GM10847 (cell line): ENCODE data around the gene B4GALNT4.

Source experiments
- POLR2A ChIP-seq: IDR thresholded peaks from 2 replicates; pipeline ENCODE4 v1.6.1; 2011; ENCODE audit not compliant: insufficient read length; ENCODE audit errors: extremely low read depth

B4GALNT4 gene

GRCh38 chr11:418343-419247 is 49.3 kb downstream of the B4GALNT4 start:
- TF ChIP-seq POLR2A: no peak

GRCh38 chr11:419248-420005 is 50.1 kb downstream of the B4GALNT4 start:
- no peak for TF ChIP-seq POLR2A

DNA sequence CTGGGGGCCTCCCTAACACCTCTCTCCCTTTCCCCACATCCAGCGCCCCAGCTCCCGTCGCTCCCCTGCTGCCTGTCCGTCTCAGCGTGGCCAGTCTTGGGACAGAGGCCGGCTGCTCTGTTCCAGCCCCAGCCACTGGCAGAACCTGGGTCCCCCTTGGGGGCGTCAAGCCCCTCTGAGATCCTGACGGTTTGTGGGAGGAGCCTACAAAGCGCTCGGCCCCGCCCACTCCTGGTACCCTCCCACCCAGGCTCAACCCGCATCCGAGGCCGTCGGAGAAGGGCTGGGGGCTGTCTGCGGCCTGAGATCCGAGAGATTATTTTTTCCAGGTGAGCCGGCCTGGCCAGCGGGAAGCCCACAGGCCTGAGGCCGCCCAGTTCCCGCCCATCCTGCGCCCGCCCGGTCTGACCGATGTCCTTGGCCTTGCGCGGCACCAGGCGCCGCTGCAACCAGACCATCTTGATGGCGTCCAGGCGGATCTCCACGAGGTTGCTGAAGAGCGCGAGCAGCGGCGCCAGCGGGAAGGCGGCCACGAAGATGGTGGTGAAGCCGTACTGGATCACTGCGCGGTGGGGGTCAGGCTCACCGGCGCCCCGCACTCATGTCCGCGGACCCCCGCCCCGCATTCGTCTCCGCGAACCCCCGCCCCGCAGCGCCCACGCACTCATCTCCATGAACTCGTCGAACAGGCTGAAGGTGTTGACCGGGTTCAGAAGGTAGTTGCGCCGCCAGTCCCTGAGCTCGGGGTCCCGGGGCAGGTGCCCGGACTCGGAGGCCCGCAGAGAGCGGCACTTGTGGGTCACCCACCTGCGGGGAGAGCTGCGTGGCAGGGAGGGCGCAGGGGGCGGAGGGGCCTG is 51.0 kb downstream of the B4GALNT4 start:
- no peak for TF ChIP-seq POLR2A

DNA sequence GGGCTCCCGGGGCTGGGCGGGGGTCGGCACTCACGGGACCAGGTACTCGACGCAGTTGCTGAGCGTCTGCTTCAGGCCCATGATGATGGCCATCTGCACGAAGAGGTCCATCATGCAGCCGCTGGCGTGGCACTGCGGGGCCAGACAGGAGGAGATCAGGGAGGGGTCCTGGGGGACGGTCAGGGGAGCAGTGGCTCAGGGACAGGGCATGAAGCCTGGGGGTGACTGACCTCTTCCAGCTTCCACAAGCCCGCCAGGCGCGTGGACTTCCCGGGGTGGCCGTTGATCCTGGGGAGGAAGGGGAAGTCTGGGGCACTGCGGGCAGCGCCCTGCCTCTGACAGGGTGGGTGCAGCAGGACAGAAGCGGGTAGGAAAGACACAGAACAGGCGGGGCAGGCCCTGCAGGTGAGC is 51.6 kb downstream of the B4GALNT4 start:
- no peak for TF ChIP-seq POLR2A

DNA sequence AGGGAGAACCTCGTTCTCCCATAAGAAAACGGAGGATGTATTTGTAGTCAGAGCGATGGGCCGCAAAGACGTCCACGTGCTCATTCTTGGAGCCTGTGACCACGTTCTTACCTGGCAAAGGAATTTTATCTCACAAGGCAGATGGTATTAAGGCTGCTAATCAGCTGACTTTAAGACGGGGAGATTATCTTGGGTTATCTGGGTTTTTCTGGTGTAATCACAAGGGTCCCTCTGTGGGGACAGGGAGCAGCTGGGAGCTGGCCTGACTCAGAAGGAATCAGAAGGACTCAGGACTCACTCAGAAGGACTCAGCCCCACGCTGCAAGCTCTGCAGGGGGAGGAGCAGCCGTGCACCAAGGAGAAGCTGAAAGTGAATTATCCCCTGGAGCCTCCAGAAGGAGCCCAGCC is 53.0 kb downstream of the B4GALNT4 start:
- TF ChIP-seq POLR2A: no peak

DNA sequence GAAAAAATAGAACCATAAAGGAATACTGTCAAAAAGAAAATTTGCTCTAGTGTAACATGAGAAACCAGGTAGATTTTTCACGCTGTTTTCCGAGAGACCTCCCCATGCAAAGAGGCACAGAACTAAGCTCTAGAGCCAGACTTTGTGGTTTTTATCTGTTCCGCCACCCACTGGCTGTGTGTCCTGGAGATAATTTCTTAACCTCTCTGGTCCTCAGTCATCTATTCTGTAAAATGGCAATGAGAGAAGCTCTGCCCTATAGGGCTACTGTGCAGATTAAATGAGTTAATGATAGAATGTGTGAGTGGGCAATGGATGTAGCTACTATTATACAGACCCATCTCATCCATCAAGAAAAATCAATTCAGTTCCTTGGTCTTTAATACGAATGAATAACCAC is 54.9 kb downstream of the B4GALNT4 start:
- TF ChIP-seq POLR2A: no peak

DNA sequence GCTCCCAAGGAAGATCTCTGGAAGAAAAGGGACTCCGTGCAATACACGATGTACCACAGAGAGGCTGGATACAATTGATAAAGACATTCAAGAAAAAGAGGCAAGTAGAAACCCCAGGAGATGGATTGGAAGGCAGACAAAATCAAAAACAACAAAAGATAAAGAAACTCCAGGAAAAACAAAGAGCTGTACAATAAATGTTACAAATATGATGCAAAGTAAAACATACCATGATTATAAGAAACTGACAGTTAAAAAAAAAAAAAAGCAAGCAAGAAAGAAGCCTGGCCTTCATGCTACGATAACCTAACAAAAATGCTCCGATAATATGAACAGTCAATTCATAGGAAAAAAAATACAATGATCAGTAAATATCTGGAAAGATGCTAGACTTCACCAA is 56.0 kb downstream of the B4GALNT4 start:
- no peak for TF ChIP-seq POLR2A

GRCh38 chr11:426851-427250 is 57.6 kb downstream of the B4GALNT4 start:
- TF ChIP-seq POLR2A: no peak

DNA sequence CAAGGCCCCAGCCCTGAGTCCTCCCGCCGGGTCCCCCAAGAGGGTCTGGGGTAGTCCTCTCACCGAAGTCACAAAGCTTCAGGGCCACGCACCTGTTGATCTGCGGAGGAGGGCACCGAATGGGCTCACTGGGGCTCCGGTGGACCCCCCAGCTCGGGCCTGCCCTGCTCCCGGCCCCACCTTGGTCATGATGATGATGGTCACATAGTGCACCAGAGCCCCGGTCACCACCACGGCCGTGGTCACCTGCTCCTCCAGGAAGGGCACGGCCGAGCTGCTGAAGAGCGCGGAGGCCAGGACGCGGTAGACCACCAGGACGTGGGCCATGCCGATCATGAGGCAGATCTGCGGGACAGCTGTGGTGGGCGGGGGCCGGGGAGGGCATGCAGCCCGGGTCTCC is 59.0 kb downstream of the B4GALNT4 start:
- no peak for TF ChIP-seq POLR2A

GRCh38 chr11:429391-429790 is 60.1 kb downstream of the B4GALNT4 start:
- no peak for TF ChIP-seq POLR2A

GRCh38 chr11:429931-430456 is 60.7 kb downstream of the B4GALNT4 start:
- no peak for TF ChIP-seq POLR2A
